HUES48 (cell line): ENCODE measurements around the gene PNLIP.

Experiments used
- H3K27ac ChIP-seq: one replicate; pipeline ENCODE4 v1.7.0; 2013; ENCODE audit warnings: low read depth, low read length, inconsistent platforms
- H3K27me3 ChIP-seq: 2 replicates; pipeline ENCODE4 v1.6.1; 2013; ENCODE audit warnings: mild to moderate bottlenecking, low read length; ENCODE audit not compliant: control insufficient read depth, insufficient read depth
- H3K36me3 ChIP-seq: 2 replicates; pipeline ENCODE4 v1.6.1; 2013; ENCODE audit warnings: low read length; ENCODE audit not compliant: control insufficient read depth, insufficient read depth
- H3K4me1 ChIP-seq: 2 replicates; pipeline ENCODE4 v1.6.1; 2013; ENCODE audit warnings: mild to moderate bottlenecking, low read length; ENCODE audit not compliant: control insufficient read depth, insufficient read depth
- H3K4me3 ChIP-seq: 2 replicates; pipeline ENCODE4 v1.5.1; 2013; ENCODE audit warnings: mild to moderate bottlenecking, low read depth, low read length
- H3K9ac ChIP-seq: 2 replicates; pipeline ENCODE4 v1.6.1; 2013; ENCODE audit warnings: mild to moderate bottlenecking, low read depth, low read length, moderate library complexity
- H3K9me3 ChIP-seq: 2 replicates; pipeline ENCODE4 v1.6.1; 2013; ENCODE audit warnings: low read length; ENCODE audit not compliant: control insufficient read depth, insufficient read depth

Gene PNLIP

DNA sequence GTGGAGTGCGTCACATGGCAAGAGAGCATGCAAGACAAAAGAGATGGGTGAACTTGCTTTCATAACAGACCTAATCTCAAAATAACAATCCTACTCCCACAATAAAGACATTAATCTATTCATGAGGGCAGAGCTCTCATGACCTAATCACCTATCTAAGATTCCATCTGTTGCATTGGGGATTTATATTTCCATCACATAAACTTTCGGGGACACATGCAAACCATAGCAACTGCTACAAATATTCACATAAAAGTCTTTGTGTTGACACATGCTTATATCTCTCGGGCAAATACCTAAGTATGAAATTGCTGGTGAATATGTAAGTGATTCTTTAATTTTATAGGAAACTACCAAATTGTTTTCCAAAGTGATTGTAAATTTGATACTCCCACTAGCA is 29.1 kb downstream of the PNLIP start:
- no peak overlapping the region for H3K9ac ChIP-seq
- no peaks in the 10 kb centered on the region for H3K4me1 ChIP-seq
- no peaks in the 10 kb centered on the region for H3K9me3 ChIP-seq
- H3K27me3 ChIP-seq, result no peaks in the 10 kb centered on the region
- H3K4me3 ChIP-seq, result no peak overlapping the region
- H3K27ac ChIP-seq, result no peak overlapping the region
- H3K36me3 ChIP-seq, result no peaks in the 10 kb centered on the region

DNA sequence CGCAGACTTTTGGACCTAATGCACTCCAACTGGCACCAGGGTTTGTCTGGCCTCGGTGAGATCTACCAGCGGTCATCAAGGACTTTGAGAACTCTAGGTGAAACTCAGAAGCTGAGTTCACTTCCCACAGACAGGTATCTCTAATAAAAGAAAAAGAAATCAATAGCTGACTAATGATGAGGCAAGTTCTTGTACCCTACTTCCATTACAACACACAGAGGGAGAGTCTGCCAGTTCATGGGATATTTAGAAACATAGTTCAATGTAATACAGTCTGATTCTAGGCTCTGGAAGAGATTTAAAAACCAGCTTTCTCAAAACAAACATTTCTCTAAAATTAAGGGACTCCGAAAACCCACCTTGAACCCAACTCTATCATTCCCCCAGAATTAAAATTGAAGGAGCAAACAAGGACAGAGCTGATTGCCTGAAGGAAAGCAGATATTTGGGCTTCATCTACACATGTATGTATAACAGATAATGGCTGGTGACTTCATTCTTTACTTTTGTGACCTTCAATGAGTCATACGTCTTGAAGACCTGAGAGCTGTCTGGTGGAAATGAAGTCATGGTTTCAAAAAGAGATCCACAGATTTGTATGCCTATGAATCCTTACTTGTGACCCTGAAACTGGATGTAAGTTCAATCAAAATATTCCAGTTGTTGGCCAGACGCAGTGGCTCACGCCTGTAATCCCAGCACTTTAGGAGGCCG is 42.3 kb downstream of the PNLIP start:
- Histone ChIP-seq H3K36me3 (no peaks in the 10 kb centered on the region), H3K9me3 (no peaks in the 10 kb centered on the region), H3K27me3 (no peaks in the 10 kb centered on the region), H3K9ac (no peak overlapping the region), H3K4me3 (no peak overlapping the region), H3K4me1 (no peaks in the 10 kb centered on the region), H3K27ac (no peak overlapping the region)

GRCh38 chr10:116588995-116589394 is 43.3 kb downstream of the PNLIP start:
- Histone ChIP-seq H3K36me3 (no peaks in the 10 kb centered on the region), H3K27ac (no peak overlapping the region), H3K9ac (no peak overlapping the region), H3K9me3 (no peaks in the 10 kb centered on the region), H3K4me3 (no peak overlapping the region), H3K4me1 (no peaks in the 10 kb centered on the region), H3K27me3 (no peaks in the 10 kb centered on the region)

GRCh38 chr10:116589926-116590325 is 44.2 kb downstream of the PNLIP start:
- Histone ChIP-seq H3K9me3 (no peaks in the 10 kb centered on the region), H3K36me3 (no peaks in the 10 kb centered on the region), H3K27me3 (no peaks in the 10 kb centered on the region), H3K4me3 (no peak overlapping the region), H3K27ac (no peak overlapping the region), H3K4me1 (no peaks in the 10 kb centered on the region), H3K9ac (no peak overlapping the region)

DNA sequence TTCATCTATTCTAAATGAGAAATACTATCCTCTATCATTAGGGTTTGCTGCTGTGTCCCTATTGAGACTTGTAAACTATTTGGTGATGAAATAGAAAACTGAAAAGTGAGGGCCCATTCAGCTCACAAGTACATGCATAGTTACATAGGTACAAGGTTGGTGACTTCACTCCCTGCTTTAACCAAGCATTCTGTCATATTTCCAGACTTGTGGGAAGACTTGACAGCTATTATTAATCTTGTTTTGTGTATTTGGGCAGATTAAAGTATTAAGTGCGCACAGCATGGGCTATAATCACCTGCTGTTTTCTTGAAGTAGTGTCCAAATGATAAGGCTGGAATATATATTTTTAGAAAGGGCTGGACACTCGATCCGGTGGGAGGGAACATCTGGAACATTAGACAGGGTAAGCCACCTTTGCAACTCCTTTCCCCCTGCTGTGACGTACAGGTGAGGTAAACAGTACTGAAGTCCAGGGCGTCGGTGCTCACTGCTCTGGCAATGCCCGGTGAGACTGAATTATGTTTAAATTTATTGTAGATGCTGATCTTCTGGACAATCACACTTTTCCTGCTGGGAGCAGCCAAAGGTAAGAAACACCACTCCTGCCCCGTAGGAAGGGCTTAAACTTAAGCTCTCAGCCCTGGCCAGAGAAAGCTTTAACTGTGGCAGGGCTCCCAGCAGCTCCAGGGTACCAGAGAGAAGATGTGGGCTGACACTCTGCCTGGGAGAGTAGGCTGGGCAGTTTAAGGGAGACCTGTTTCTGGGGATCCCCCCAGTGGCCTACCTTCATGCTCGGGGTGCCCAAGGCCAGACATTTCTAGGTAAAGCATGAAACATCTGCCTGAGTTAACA is 45.1 kb downstream of the PNLIP start, which contains the start of gene PNLIPRP1:
Gene PNLIPRP1, plus strand, starts transcription at position 370 of the 855 bp plus-strand sequence. Its CDS starts 171 bp downstream, at position 541.
- Histone ChIP-seq H3K36me3 (no peaks in the 10 kb centered on the region), H3K9me3 (no peaks in the 10 kb centered on the region), H3K27ac (no peak within 1 kb of the TSS), H3K9ac (no peak within 1 kb of the TSS), H3K4me1 (no peaks in the 10 kb centered on the region), H3K27me3 (no peaks in the 10 kb centered on the region), H3K4me3 (no peak within 1 kb of the TSS)

GRCh38 chr10:116593139-116593740 is 47.5 kb downstream of the PNLIP start:
- Histone ChIP-seq H3K36me3 (no peaks in the 10 kb centered on the region), H3K4me1 (peaks cover 3% of the 10 kb centered on the region; the same call in 1 of the 2 replicates), H3K27ac (no peak overlapping the region), H3K9ac (no peak overlapping the region), H3K9me3 (no peaks in the 10 kb centered on the region), H3K27me3 (no peaks in the 10 kb centered on the region), H3K4me3 (no peak overlapping the region)

DNA sequence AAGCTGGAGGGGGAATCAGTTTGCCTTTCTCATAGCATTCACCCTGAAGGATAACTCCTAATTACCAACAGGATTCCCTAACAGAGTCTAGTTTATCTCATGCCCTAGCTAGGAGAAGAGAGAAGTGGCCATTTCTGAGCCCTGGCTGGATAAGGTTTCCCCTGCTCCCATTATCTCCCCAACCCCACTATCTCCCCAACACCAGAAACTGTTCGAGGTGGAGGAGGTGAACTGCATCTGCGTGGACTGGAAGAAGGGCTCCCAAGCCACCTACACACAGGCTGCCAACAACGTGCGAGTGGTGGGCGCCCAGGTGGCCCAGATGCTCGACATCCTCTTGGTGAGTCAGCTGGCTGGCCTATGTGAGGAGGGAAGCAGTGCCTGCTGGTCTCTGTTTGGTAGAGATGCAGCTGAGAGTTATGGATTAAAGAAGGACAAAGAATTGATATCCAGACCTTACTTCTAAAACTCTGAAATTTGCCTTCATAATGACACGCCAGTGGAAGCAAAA is 48.8 kb downstream of the PNLIP start:
- Histone ChIP-seq H3K27ac (no peak overlapping the region), H3K36me3 (no peaks in the 10 kb centered on the region), H3K4me3 (no peak overlapping the region), H3K9me3 (no peaks in the 10 kb centered on the region), H3K27me3 (no peaks in the 10 kb centered on the region), H3K4me1 (peaks cover 3% of the 10 kb centered on the region; the same call in 1 of the 2 replicates), H3K9ac (no peak overlapping the region)

DNA sequence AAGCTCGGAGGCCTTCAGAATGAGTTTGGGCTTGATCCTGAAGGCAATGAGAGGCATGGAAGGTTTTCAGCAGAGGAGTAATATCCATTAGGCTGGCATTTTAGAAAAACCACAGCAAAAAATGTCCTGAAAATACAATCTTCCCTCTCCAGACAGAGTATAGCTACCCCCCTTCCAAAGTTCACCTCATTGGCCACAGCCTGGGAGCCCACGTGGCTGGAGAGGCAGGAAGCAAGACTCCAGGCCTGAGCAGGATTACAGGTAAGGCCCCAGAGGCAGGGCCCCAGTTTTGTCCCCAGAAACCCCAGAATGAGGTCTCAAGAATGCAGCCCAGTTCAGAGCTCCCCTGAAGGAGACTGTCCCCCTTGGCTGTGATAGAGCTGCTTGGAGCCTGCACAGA is 50.3 kb downstream of the PNLIP start:
- no peaks in the 10 kb centered on the region for H3K27me3 ChIP-seq
- no peak overlapping the region for H3K27ac ChIP-seq
- no peaks in the 10 kb centered on the region for H3K36me3 ChIP-seq
- no peak overlapping the region for H3K9ac ChIP-seq
- peaks cover 3% of the 10 kb centered on the region; the same call in 1 of the 2 replicates for H3K4me1 ChIP-seq
- H3K4me3 ChIP-seq, result no peak overlapping the region
- H3K9me3 ChIP-seq, result no peaks in the 10 kb centered on the region

DNA sequence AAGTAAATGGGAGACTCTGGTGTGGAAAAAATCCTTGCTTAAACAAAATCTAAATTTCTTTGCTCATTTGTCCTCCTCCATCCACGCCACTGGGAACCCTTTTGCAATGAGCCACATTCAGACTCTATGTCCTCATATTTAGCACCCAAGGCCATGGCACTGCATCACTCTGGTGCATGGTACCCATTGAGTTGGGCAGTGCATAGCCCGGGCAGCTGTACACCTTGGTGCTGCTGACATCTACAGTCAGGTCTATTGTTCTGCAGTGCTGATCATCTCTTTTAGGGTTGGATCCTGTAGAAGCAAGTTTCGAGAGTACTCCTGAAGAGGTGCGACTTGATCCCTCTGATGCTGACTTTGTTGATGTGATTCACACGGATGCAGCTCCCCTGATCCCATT is 51.8 kb downstream of the PNLIP start:
- Histone ChIP-seq H3K27ac (no peak overlapping the region), H3K27me3 (no peaks in the 10 kb centered on the region), H3K4me3 (no peak overlapping the region), H3K9ac (no peak overlapping the region), H3K4me1 (peaks cover 3% of the 10 kb centered on the region; the same call in 1 of the 2 replicates), H3K9me3 (no peaks in the 10 kb centered on the region), H3K36me3 (no peaks in the 10 kb centered on the region)

GRCh38 chr10:116598329-116598728 is 52.6 kb downstream of the PNLIP start:
- H3K27me3 ChIP-seq, result no peaks in the 10 kb centered on the region
- H3K4me3 ChIP-seq, result no peak overlapping the region
- no peaks in the 10 kb centered on the region for H3K36me3 ChIP-seq
- no peak overlapping the region for H3K9ac ChIP-seq
- peaks cover 3% of the 10 kb centered on the region; the same call in 1 of the 2 replicates for H3K4me1 ChIP-seq
- H3K9me3 ChIP-seq, result no peaks in the 10 kb centered on the region
- no peak overlapping the region for H3K27ac ChIP-seq
